Mesenchymal stem cell (in vitro differentiated cells and primary cell): Measurements from ENCODE around the gene LUM.
"Not testable (repeated sequence)": the region's sequence is repeated elsewhere in the genome, so short reads cannot be mapped to it uniquely, and the experiment has no call there.

ENCODE experiments used
- DNase-seq: peaks from one replicate; pipeline ENCODE4 v3.0.0-alpha.2; 2013
- H2AFZ ChIP-seq: one replicate; pipeline ENCODE4 v1.6.1; 2013; ENCODE audit warnings: low read depth, mild to moderate bottlenecking, control low read depth, inconsistent platforms, low read length, moderate library complexity
- H2AK5ac ChIP-seq: 2 replicates; pipeline ENCODE4 v1.6.1; 2013; ENCODE audit warnings: low read length, moderate library complexity, mild to moderate bottlenecking, inconsistent platforms; ENCODE audit not compliant: severe bottlenecking
- H2BK120ac ChIP-seq: one replicate; pipeline ENCODE4 v1.6.1; 2013; ENCODE audit warnings: low read depth, mild to moderate bottlenecking, inconsistent platforms, low read length, moderate library complexity
- H2BK12ac ChIP-seq, 2 experiments: one replicate each; pipeline ENCODE4 v1.6.1; 2013; ENCODE audit warnings: inconsistent platforms in 2 of 2, low read length in 2 of 2, mild to moderate bottlenecking in 2 of 2, moderate library complexity in 2 of 2, control low read depth in 1 of 2
- H2BK15ac ChIP-seq: one replicate; pipeline ENCODE4 v1.6.1; 2013; ENCODE audit warnings: mild to moderate bottlenecking, low read depth, inconsistent platforms; ENCODE audit not compliant: poor library complexity, severe bottlenecking
- H2BK5ac ChIP-seq: 2 replicates; pipeline ENCODE4 v1.6.1; 2013; ENCODE audit warnings: low read depth, mild to moderate bottlenecking, low read length, control low read depth, inconsistent platforms; ENCODE audit not compliant: poor library complexity, severe bottlenecking
- H3K14ac ChIP-seq, 2 experiments: one replicate each; pipeline ENCODE4 v1.6.1; 2013; ENCODE audit warnings: inconsistent platforms in 2 of 2, low read length in 2 of 2, control low read depth in 1 of 2, mild to moderate bottlenecking in 1 of 2, moderate library complexity in 1 of 2
- H3K18ac ChIP-seq, 2 experiments: one replicate each; pipeline ENCODE4 v1.6.1; 2013; ENCODE audit warnings: inconsistent platforms in 2 of 2, low read length in 2 of 2, control low read depth in 1 of 2, low read depth in 1 of 2, mild to moderate bottlenecking in 1 of 2
- H3K23ac ChIP-seq, 2 experiments: one replicate each; pipeline ENCODE4 v1.6.1; 2013; ENCODE audit warnings: inconsistent platforms in 2 of 2, low read length in 2 of 2, mild to moderate bottlenecking in 2 of 2, moderate library complexity in 2 of 2, control low read depth in 1 of 2
- H3K27ac ChIP-seq: 2 replicates; pipeline ENCODE4 v1.5.1; 2013; ENCODE audit warnings: mild to moderate bottlenecking, moderate library complexity, low read length, control low read depth, inconsistent platforms; ENCODE audit not compliant: poor library complexity, severe bottlenecking
- H3K27me3 ChIP-seq, 2 experiments: 2 replicates each; pipeline versions ENCODE4 v1.6.1 to v1.7.0; 2013; ENCODE audit warnings: low read length in 2 of 2, mild to moderate bottlenecking in 2 of 2, moderate library complexity in 2 of 2, control low read depth in 1 of 2, inconsistent platforms in 1 of 2; ENCODE audit not compliant: control insufficient read depth in 1 of 2, insufficient read depth in 1 of 2
- H3K36me3 ChIP-seq, 2 experiments: 2 replicates each; pipeline versions ENCODE4 v1.6.1 to v1.7.0; 2013; ENCODE audit warnings: low read length in 2 of 2, control low read depth in 1 of 2, inconsistent platforms in 1 of 2, low read depth in 1 of 2, mild to moderate bottlenecking in 1 of 2; ENCODE audit not compliant: insufficient read depth in 2 of 2, control insufficient read depth in 1 of 2
- H3K4ac ChIP-seq, 2 experiments: one replicate each; pipeline ENCODE4 v1.6.1; 2013; ENCODE audit warnings: inconsistent platforms in 2 of 2, low read length in 2 of 2, mild to moderate bottlenecking in 2 of 2, moderate library complexity in 2 of 2, control low read depth in 1 of 2, low read depth in 1 of 2
- H3K4me1 ChIP-seq: 2 replicates; pipeline ENCODE4 v1.6.1; 2013; ENCODE audit warnings: low read depth, low read length, control low read depth; ENCODE audit not compliant: control insufficient read depth, insufficient read depth
- H3K4me2 ChIP-seq: 2 replicates; pipeline ENCODE4 v1.6.1; 2013; ENCODE audit warnings: low read length, mild to moderate bottlenecking, inconsistent platforms; ENCODE audit not compliant: poor library complexity, severe bottlenecking
- H3K4me3 ChIP-seq, 2 experiments: 2 replicates each; pipeline versions ENCODE4 v1.5.1 to v1.7.0; 2013; ENCODE audit warnings: low read length in 2 of 2, mild to moderate bottlenecking in 2 of 2, control low read depth in 1 of 2, low read depth in 1 of 2; ENCODE audit not compliant: insufficient read depth in 1 of 2
- H3K79me1 ChIP-seq: replicated peaks from 2 replicates; pipeline ENCODE4 v1.6.1; 2013; ENCODE audit warnings: mild to moderate bottlenecking, control low read depth, low read length, inconsistent platforms; ENCODE audit not compliant: poor library complexity, severe bottlenecking
- H3K9ac ChIP-seq: 2 replicates; pipeline ENCODE4 v1.7.0; 2013; ENCODE audit warnings: mild to moderate bottlenecking, low read length, moderate library complexity
- H3K9me3 ChIP-seq: 2 replicates; pipeline ENCODE4 v1.7.0; 2013; ENCODE audit warnings: mild to moderate bottlenecking, low read length; ENCODE audit not compliant: control insufficient read depth
- H4K8ac ChIP-seq: one replicate; pipeline ENCODE4 v1.6.1; 2013; ENCODE audit warnings: inconsistent platforms, mild to moderate bottlenecking, low read length, moderate library complexity
- H4K91ac ChIP-seq: one replicate; pipeline ENCODE4 v1.6.1; 2013; ENCODE audit warnings: mild to moderate bottlenecking, low read length, inconsistent platforms
- WGBS: methylation state at CpG from one replicate; pipeline ENCODE4 v1.1.7; 2013; ENCODE audit warnings: mixed read lengths; 5-methylcytosine and 5-hydroxymethylcytosine counted together

LUM gene

DNA sequence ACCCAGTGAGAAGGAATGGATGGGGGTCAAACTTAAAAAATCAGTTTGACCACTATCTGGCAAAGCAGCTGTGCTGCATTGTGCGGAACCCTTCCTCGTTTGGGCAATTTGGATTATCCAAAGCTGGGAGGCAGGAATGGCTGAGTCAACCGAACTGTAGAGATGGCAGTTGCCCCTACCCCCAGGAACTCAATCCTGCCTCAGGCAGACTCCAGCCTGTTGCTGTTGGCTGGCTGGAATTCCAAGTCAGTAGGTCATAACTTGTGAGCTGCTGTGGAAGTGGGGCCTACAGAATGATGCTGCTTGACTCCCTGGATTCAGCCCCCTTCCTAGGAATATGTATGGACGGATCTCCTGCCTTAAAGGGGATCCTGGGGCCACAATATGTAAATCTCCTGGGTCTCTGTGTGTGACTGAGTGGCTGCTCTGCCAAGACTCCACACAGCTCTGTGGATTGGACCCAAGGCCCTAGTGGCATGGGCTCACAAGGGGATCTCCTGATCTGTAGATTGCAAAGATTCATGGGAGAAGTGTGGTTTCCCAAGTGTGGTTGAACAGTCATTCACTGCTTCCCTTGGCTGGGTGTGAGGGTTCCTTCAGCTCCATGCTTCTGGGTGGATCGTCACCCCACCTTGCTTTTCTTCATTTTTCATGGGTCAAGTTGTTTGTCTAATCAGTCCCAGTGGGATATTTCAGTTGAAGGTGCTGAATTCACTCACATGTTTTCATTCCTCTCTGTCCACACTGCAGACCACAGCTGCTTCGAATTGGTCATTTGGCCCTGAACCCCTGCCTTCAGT is 19.2 kb downstream of the LUM start:
- H3K9ac ChIP-seq, result no peak overlapping the region
- no peak overlapping the region for H3K4me2 ChIP-seq
- no peak overlapping the region for H3K4me3 ChIP-seq
- peak overlapping the region; percentile 15 for H2BK15ac ChIP-seq
- H3K36me3 ChIP-seq, result no peaks in the 10 kb centered on the region
- no peak overlapping the region for H3K27ac ChIP-seq
- no peak overlapping the region for H2BK120ac ChIP-seq
- H3K27me3 ChIP-seq, result no peaks in the 10 kb centered on the region
- H3K9me3 ChIP-seq, result peaks cover 41% of the 10 kb centered on the region
- H2AK5ac ChIP-seq, result no peak overlapping the region
- H4K8ac ChIP-seq, result peak overlapping the region; percentile 3
- H4K91ac ChIP-seq, result no peak overlapping the region
- no peaks in the 10 kb centered on the region for H3K4me1 ChIP-seq
- 69% methylated on average over 4 of the region's 6 CpGs for WGBS
- H3K23ac ChIP-seq, result no peak overlapping the region
- no peak overlapping the region for H3K14ac ChIP-seq
- no peaks in the 10 kb centered on the region for H3K79me1 ChIP-seq
- no peak for DNase-seq
- H2AFZ ChIP-seq, result no peak overlapping the region
- H3K18ac ChIP-seq, result peak overlapping the region; percentile 19 to 38
- H2BK12ac ChIP-seq, result peak overlapping the region; percentile 39 to 55
- no peak overlapping the region for H3K4ac ChIP-seq
- H2BK5ac ChIP-seq, result no peak overlapping the region

DNA sequence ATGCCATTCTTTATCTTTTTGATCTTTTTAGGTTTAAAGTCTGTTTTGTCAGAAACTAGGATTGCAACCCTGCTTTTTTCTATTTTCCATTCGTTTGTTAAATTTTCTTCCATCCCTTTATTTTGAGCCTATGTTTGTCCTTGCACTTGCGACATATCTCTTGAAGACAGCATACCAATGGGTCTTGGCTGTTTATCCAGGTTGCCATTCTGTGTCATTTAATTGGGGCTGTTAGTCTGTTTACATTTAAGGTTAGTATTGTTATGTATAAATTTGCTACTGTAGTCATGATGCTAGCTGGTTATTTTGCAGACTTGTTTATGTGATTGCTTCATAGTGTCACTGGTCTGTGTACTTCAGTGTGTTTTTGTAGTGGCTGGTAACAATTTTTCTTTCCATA is 21.3 kb downstream of the LUM start:
- H3K18ac ChIP-seq, H3K4me3 ChIP-seq, H2BK12ac ChIP-seq, H3K79me1 ChIP-seq, H2AFZ ChIP-seq, H2BK5ac ChIP-seq, H3K23ac ChIP-seq, H4K8ac ChIP-seq, H3K4me2 ChIP-seq, H3K9ac ChIP-seq, H3K4ac ChIP-seq, H3K27ac ChIP-seq, H3K36me3 ChIP-seq, H2AK5ac ChIP-seq, H3K14ac ChIP-seq, H2BK120ac ChIP-seq, H2BK15ac ChIP-seq, H3K27me3 ChIP-seq, H3K4me1 ChIP-seq, H4K91ac ChIP-seq: not testable (repeated sequence)
- WGBS, result 88% methylated on average over 2 of the region's 2 CpGs
- peak; percentile 42 for DNase-seq
- H3K9me3 ChIP-seq, result peaks cover 43% of the 10 kb centered on the region

DNA sequence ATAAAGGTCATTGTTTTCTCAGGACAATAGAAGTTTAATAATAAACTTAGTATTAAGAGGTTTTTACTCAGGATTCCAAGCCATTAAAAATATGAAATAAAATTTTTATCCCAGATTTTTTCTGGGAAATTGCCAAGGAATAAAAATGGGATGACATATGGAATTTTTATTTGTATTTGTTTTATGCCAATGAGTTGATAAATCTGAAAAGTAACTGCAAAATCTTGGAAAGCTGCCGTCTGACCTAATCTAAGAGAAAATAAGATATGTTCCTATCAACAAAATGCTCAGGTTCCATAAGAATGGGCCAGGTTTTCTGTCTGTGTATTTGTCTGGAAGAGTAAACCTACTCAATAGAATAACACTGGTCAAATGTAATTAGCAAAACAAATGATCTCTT is 31.3 kb downstream of the LUM start:
- no peak overlapping the region for H2BK120ac ChIP-seq
- H3K4me1 ChIP-seq, result no peaks in the 10 kb centered on the region
- H4K91ac ChIP-seq, result no peak overlapping the region
- H3K27me3 ChIP-seq, result no peaks in the 10 kb centered on the region
- WGBS, result no CpG with 5 or more reads among the region's 1 CpG
- no peak overlapping the region for H3K14ac ChIP-seq
- no peak overlapping the region for H3K4me2 ChIP-seq
- no peak overlapping the region for H4K8ac ChIP-seq
- H2AFZ ChIP-seq, result no peak overlapping the region
- no peak overlapping the region for H3K23ac ChIP-seq
- no peak overlapping the region for H2AK5ac ChIP-seq
- H3K9ac ChIP-seq, result no peak overlapping the region
- no peak overlapping the region for H2BK12ac ChIP-seq
- H3K36me3 ChIP-seq, result no peaks in the 10 kb centered on the region
- no peak for DNase-seq
- H3K27ac ChIP-seq, result no peak overlapping the region
- no peaks in the 10 kb centered on the region for H3K79me1 ChIP-seq
- H3K4me3 ChIP-seq, result no peak overlapping the region
- no peak overlapping the region for H3K4ac ChIP-seq
- no peaks in the 10 kb centered on the region for H3K9me3 ChIP-seq
- H2BK15ac ChIP-seq, result no peak overlapping the region
- H3K18ac ChIP-seq, result no peak overlapping the region
- H2BK5ac ChIP-seq, result no peak overlapping the region

DNA sequence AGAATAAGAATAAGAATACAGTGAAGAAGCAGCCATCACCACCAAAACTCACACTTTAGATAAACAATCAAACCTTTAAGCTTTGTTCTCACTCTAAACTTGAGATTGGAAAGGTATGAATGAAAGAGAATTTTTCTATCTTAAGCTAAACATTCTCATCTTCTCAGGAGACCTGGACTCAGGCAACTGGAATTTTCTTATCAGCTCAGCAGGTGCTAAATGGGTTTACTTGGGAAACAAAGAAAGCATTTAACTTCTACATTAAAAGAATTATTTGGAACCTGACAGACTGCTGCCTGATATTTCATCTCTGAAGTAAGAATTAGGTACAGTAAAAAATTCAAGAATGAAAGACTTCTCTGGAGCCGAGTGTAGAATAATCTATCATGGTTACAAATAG is 32.8 kb downstream of the LUM start:
- Histone ChIP-seq H4K8ac (no peak overlapping the region), H2AFZ (no peak overlapping the region), H2BK15ac (no peak overlapping the region), H3K14ac (no peak overlapping the region), H2BK120ac (no peak overlapping the region), H3K9me3 (no peaks in the 10 kb centered on the region), H2AK5ac (no peak overlapping the region), H3K23ac (no peak overlapping the region), H3K4me1 (no peaks in the 10 kb centered on the region), H3K9ac (no peak overlapping the region), H3K79me1 (no peaks in the 10 kb centered on the region), H3K27me3 (no peaks in the 10 kb centered on the region), H4K91ac (no peak overlapping the region), H3K4me2 (no peak overlapping the region), H3K18ac (no peak overlapping the region), H3K36me3 (no peaks in the 10 kb centered on the region), H3K27ac (no peak overlapping the region), H2BK5ac (no peak overlapping the region), H3K4me3 (no peak overlapping the region), H3K4ac (no peak overlapping the region), H2BK12ac (no peak overlapping the region)
- no peak for DNase-seq
- no CpG with 5 or more reads among the region's 1 CpG for WGBS
